B cell (primary cell): ENCODE data around the gene ATP10A. TPM values are rescaled to one million over a fixed set of nuclear protein-coding genes. Genes with fewer than 3 reads are reported as not detected.

Experiments
- ATAC-seq: fragments of 200-7000 bp; cut with Tn5 transposase; one replicate; pipeline ENCODE4 v1.10.0; 2021; ENCODE audit warnings: low read depth, mild to moderate bottlenecking, moderate number of reproducible peaks, moderate library complexity
- CTCF ChIA-PET: fragments of 350-600 bp; sonication (Branson Sonifier 250); formaldehyde crosslinking; loops from one replicate; lab custom pipeline; 2021; ENCODE audit warnings: antibody characterized with exemption, inconsistent platforms; lab: Charles Lee
- POLR2A ChIA-PET: fragments of 350-600 bp; sonication (Branson Sonifier 250); formaldehyde crosslinking; loops from one replicate; lab custom pipeline; 2021; ENCODE audit warnings: antibody characterized with exemption; lab: Charles Lee
- DNase-seq: peaks from one replicate; pipeline ENCODE4 v3.0.0; 2013
- H2AFZ ChIP-seq: 2 replicates; pipeline ENCODE4 v1.6.1; 2012; ENCODE audit warnings: mild to moderate bottlenecking, low read depth, low read length; ENCODE audit not compliant: insufficient read depth, poor library complexity, severe bottlenecking
- H3K27ac ChIP-seq, 2 donors: 1 replicate in 1 of 2; 2 replicates in 1 of 2; pipeline ENCODE4 v1.5.1; 2012 to 2013; ENCODE audit warnings: low read length in 2 of 2, mild to moderate bottlenecking in 2 of 2, moderate library complexity in 1 of 2
- H3K27me3 ChIP-seq, 4 experiments: fragments of 200-600 bp in 1 of 4; sonication (generic) in 1 of 4; replicated peaks in 1 of 4; 1 replicate in 2 of 4; 2 replicates in 2 of 4; pipeline versions ENCODE4 v1.6.1 to v1.7.0; 2013 to 2016; ENCODE audit warnings: low read length in 3 of 4, mild to moderate bottlenecking in 2 of 4, mixed read lengths in 1 of 4, moderate library complexity in 1 of 4; ENCODE audit not compliant: insufficient read depth in 4 of 4, control insufficient read depth in 3 of 4; ENCODE audit errors: control extremely low read depth in 1 of 4
- H3K36me3 ChIP-seq, 2 experiments: replicated peaks in 1 of 2; 1 replicate in 1 of 2; 2 replicates in 1 of 2; pipeline versions ENCODE4 v1.6.1 to v1.7.1; 2013; ENCODE audit warnings: low read length in 1 of 2; ENCODE audit not compliant: insufficient read depth in 2 of 2, control insufficient read depth in 1 of 2; ENCODE audit errors: control extremely low read depth in 1 of 2, extremely low read depth in 1 of 2
- H3K4me1 ChIP-seq, 2 donors: fragments of 200-600 bp in 1 of 2; sonication (generic) in 1 of 2; 1 replicate in 1 of 2; 2 replicates in 1 of 2; pipeline versions ENCODE4 v1.5.1 to v1.6.1; 2013 to 2017; ENCODE audit warnings: low read length in 2 of 2; ENCODE audit not compliant: control insufficient read depth in 2 of 2, insufficient read depth in 2 of 2
- H3K4me2 ChIP-seq: replicated peaks from 2 replicates; pipeline ENCODE3; 2012; ENCODE audit warnings: mild to moderate bottlenecking, low read depth, low read length; ENCODE audit not compliant: poor library complexity, severe bottlenecking
- H3K4me3 ChIP-seq, 5 experiments: fragments of 200-600 bp in 1 of 5; sonication (generic) in 1 of 5; 1 replicate in 3 of 5; 2 replicates in 2 of 5; pipeline versions ENCODE4 v1.5.1 to v1.7.0; 2011 to 2016; ENCODE audit warnings: low read length in 4 of 5, mild to moderate bottlenecking in 4 of 5, low read depth in 2 of 5, control low read depth in 1 of 5, moderate library complexity in 1 of 5; ENCODE audit not compliant: insufficient read depth in 1 of 5; ENCODE audit errors: control extremely low read depth in 1 of 5, extremely low read depth in 1 of 5
- H3K79me2 ChIP-seq: fragments of 200-600 bp; sonication (generic); one replicate; pipeline ENCODE4 v1.6.0; 2016; ENCODE audit warnings: low read length; ENCODE audit not compliant: control insufficient read depth, insufficient read depth
- H3K9ac ChIP-seq: fragments of 200-600 bp; sonication (generic); 2 replicates; pipeline ENCODE4 v1.6.1; 2017; ENCODE audit warnings: mild to moderate bottlenecking, low read length, moderate library complexity
- H3K9me3 ChIP-seq, 3 donors: one replicate each; pipeline versions ENCODE4 v1.6.1 to v1.7.1; 2013; ENCODE audit warnings: low read length in 2 of 3; ENCODE audit not compliant: control insufficient read depth in 2 of 3, insufficient read depth in 1 of 3; ENCODE audit errors: control extremely low read depth in 1 of 3
- H4K20me1 ChIP-seq: 2 replicates; pipeline ENCODE4 v1.6.0; 2012; ENCODE audit warnings: mild to moderate bottlenecking, low read length; ENCODE audit not compliant: insufficient read depth, control insufficient read depth, poor library complexity, severe bottlenecking
- H3K27ac Mint-ChIP-seq: one replicate; pipeline ENCODE4 v1.8.0; 2021; ENCODE audit warnings: mixed read lengths
- H3K27me3 Mint-ChIP-seq: one replicate; pipeline ENCODE4 v1.8.0; 2021; ENCODE audit warnings: mixed read lengths
- H3K4me1 Mint-ChIP-seq: one replicate; pipeline ENCODE4 v1.8.0; 2021; ENCODE audit warnings: mixed read lengths
- H3K4me3 Mint-ChIP-seq: one replicate; pipeline ENCODE4 v1.8.0; 2021; ENCODE audit warnings: mixed read lengths
- H3K9me3 Mint-ChIP-seq: one replicate; pipeline ENCODE4 v1.8.0; 2022; ENCODE audit warnings: mixed read lengths; ENCODE audit not compliant: insufficient read depth
- EZH2 ChIP-seq: IDR thresholded peaks from 2 replicates; pipeline ENCODE4 v1.6.1; 2012; ENCODE audit warnings: borderline replicate concordance, low read depth, mild to moderate bottlenecking, moderate library complexity, low read length; ENCODE audit not compliant: insufficient read depth, poor library complexity, severe bottlenecking
- WGBS: methylation state at CpG from one replicate; pipeline ENCODE4 v1.1.5; 2013; ENCODE audit warnings: missing lambda C conversion rate; ENCODE audit not compliant: insufficient coverage; 5-methylcytosine and 5-hydroxymethylcytosine counted together
- intact Hi-C: fragments of 100-400 bp; cut with micrococcal nuclease; formaldehyde crosslinking; loops from one replicate; pipeline ENCODE4 v1.10.0; 2022
- polyA plus RNA-seq: library from polyadenylated mRNA; depleted of rRNA; stranded (reverse); fragments of >200 nt; gene quantifications from 2 replicates; pipeline ENCODE4 v1.2.3, GENCODE V29; 2012
- total RNA-seq, 2 donors: library from RNA; stranded (reverse); fragments of 120-200 nt in 1 of 2; gene quantifications; 1 replicate in 1 of 2; 2 replicates in 1 of 2; pipeline versions ENCODE4 v1.2.3 to v1.2.4, GENCODE V29; 2013 to 2022
- TF ChIP-seq, protein P1 (sequence below): fragments of 200-600 bp; IDR thresholded peaks from one replicate; pipeline ENCODE4 v1.8.0; 2022; ENCODE audit warnings: antibody characterized with exemption, mild to moderate bottlenecking

Gene ATP10A
- total and polyA plus RNA-seq, 2 donors (not counting 1 experiment from before 2014, with no cell fraction given) = 0.21 to 0.22 TPM

DNA sequence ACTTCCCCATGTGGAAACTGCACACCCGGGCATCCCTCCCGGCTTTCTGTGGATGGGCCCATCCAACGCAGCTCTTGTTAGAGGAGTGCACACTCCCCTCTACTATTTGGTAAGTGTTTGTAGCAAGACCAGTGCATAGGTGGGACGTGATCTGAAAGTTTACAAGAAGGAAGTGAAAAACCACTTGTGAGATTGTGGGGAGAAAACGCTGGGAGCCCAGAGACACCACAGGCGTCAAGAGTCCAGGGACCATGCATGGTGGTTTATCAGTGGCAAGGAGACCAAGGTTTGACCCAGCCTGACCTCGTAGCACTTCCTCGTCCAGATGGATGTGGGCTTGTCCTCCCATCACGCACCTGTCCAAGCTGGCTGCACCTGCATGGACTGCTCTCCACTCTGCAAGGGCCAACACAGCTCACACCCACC, 51.6 kb downstream of the ATP10A start:
- ChIA-PET CTCF (no interaction called here), POLR2A (no interaction called here)
- no peak overlapping the region for H2AFZ ChIP-seq
- no peaks in the 10 kb centered on the region for H3K36me3 ChIP-seq
- peak overlapping the region; percentile 26 for H3K4me2 ChIP-seq
- peaks cover 0 to 9% (median 0%) of the 10 kb centered on the region in 3 donors for H3K9me3 ChIP-seq
- H3K4me3 Mint-ChIP-seq = no peak overlapping the region
- ATAC-seq = peak; percentile 24
- H3K9ac ChIP-seq = no peak overlapping the region
- DNase-seq = peak; percentile 22
- intact Hi-C loops = no loop called here
- TF ChIP-seq, protein P1, sequence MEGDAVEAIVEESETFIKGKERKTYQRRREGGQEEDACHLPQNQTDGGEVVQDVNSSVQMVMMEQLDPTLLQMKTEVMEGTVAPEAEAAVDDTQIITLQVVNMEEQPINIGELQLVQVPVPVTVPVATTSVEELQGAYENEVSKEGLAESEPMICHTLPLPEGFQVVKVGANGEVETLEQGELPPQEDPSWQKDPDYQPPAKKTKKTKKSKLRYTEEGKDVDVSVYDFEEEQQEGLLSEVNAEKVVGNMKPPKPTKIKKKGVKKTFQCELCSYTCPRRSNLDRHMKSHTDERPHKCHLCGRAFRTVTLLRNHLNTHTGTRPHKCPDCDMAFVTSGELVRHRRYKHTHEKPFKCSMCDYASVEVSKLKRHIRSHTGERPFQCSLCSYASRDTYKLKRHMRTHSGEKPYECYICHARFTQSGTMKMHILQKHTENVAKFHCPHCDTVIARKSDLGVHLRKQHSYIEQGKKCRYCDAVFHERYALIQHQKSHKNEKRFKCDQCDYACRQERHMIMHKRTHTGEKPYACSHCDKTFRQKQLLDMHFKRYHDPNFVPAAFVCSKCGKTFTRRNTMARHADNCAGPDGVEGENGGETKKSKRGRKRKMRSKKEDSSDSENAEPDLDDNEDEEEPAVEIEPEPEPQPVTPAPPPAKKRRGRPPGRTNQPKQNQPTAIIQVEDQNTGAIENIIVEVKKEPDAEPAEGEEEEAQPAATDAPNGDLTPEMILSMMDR = no peak
- TF ChIP-seq EZH2 = no peak
- no peak overlapping the region for H3K27ac ChIP-seq
- H3K4me1 Mint-ChIP-seq = peaks cover 16% of the 10 kb centered on the region
- H3K27me3 ChIP-seq = peaks cover 0 to 20% (median 5%) of the 10 kb centered on the region in 4 experiments
- peaks cover 47% of the 10 kb centered on the region for H3K27me3 Mint-ChIP-seq
- peaks cover 17 to 18% of the 10 kb centered on the region in 2 donors for H3K4me1 ChIP-seq
- no peak overlapping the region for H3K27ac Mint-ChIP-seq
- no peak overlapping the region for H3K4me3 ChIP-seq
- 3% methylated on average over 6 of the region's 9 CpGs for WGBS
- H4K20me1 ChIP-seq = no peaks in the 10 kb centered on the region
- H3K79me2 ChIP-seq = no peaks in the 10 kb centered on the region
- no peaks in the 10 kb centered on the region for H3K9me3 Mint-ChIP-seq

DNA sequence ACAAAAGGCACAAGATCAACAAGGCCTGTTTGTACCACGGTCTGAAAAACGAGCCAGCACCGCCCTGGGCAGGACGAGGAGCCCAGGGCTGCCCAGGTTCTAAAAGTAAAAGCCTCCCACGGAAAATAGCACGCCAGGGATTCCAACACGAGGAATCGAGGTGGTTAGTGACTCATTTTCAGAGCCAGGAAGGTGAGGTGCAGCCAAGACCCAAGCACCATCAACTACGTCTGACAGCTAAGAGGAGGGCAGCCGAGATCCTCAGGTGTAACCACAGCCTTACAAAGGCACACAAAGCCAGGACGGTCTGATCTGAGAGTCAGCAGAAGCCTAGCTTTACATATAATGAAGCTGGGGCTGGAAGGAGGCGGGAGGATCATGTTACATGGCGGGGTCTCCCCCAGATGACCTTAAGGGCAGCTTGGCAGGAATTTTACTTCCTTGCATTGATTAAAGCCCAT, 52.5 kb downstream of the ATP10A start:
- H3K4me3 ChIP-seq = no peak overlapping the region
- Mint-ChIP-seq H3K4me1 (peaks cover 16% of the 10 kb centered on the region), H3K27ac (no peak overlapping the region), H3K4me3 (no peak overlapping the region), H3K9me3 (no peaks in the 10 kb centered on the region), H3K27me3 (peaks cover 47% of the 10 kb centered on the region)
- no peak overlapping the region for H3K27ac ChIP-seq
- H3K9me3 ChIP-seq = peaks cover 0 to 9% (median 0%) of the 10 kb centered on the region in 3 donors
- H2AFZ ChIP-seq = no peak overlapping the region
- intact Hi-C loops = no loop called here
- ATAC-seq (no peak), DNase-seq (no peak)
- H4K20me1 ChIP-seq = no peaks in the 10 kb centered on the region
- WGBS = 79% methylated on average over 10 of the region's 13 CpGs
- TF ChIP-seq EZH2 = no peak
- TF ChIP-seq, protein P1 = no peak
- ChIA-PET POLR2A (no interaction called here), CTCF (no interaction called here)
- no peaks in the 10 kb centered on the region for H3K36me3 ChIP-seq
- H3K4me1 ChIP-seq = peaks cover 17 to 18% of the 10 kb centered on the region in 2 donors
- H3K9ac ChIP-seq = no peak overlapping the region
- H3K79me2 ChIP-seq = no peaks in the 10 kb centered on the region
- H3K27me3 ChIP-seq = peaks cover 0 to 20% (median 5%) of the 10 kb centered on the region in 4 experiments
- no peak overlapping the region for H3K4me2 ChIP-seq
